ENCODE results near the gene PABPN1.

The PABPN1 gene

DNA sequence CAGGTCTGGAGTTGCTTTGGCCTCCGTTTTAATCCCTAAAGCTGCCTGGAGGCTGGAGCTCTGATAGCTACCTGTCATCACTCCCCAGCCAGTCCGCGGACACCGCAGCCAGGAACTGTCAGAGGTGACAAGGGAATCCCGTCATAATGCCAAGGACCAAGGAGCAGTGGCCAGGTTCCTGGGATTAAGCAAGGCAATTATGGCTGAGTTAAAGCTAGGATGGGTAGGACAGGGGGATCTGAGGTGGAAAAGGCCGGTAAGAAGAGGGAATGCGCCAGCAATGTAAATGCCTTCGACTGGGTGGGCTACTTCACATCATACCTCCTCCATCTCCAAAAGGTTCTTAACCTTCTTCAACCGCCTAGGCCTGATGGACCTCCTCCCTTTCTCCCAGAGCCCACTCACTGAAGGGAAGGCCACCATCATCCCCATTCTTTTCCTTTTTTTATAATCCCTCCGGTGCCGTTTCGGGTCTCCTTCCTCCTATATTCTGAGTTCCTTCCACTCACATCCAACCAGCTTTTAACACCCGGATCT, 20.5 kb upstream of the PABPN1 start:
- intact Hi-C loops (cut with DNase I), result loop anchor here (1.0 kb wide), 1 partner anchor 14 kb away; the partner anchor contains the start of gene HOMEZ
- peak in 2 of 10 donors; percentile 22 to 85 for DNase-seq

DNA sequence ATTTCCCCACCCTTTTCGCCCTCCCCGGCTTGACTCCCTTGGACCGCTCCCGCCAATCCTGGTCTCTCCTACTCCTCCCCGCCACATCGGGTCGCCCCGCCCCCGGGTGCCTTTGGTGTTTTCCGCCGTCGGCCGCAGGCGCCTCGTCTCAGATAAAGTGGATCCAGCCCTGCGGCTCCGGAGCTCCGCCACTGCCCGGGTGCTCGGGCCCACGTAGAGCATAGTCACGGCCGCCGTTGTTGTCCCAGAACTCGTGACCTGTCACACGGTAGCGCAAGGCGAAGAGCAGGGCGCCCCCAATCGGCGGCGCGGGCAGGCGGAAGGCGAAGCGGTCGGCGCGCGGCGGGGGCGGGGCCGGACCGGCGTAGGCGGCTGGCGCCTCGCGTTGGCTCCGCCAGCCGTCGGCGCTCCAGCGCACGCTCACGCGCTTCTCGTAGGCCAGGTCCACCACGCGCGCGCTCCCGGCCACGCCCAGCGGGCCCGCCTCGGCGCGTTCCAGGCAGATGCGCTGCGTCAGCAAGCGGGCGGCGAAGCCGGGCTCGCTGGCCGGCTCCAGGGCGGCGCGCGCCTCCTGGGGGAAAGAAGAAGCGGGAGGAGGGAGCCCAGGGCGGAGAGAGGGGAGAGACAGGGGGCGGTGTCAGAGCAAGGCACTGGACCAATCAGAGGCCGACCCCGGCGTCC, 19.8 kb upstream of the PABPN1 start:
- intact Hi-C loops (cut with DNase I), result loop anchor here (1.0 kb wide), 1 partner anchor 15 kb away; the partner anchor contains the start of gene HOMEZ
- peak; percentile 94 to 100 (median 96) for DNase-seq

DNA sequence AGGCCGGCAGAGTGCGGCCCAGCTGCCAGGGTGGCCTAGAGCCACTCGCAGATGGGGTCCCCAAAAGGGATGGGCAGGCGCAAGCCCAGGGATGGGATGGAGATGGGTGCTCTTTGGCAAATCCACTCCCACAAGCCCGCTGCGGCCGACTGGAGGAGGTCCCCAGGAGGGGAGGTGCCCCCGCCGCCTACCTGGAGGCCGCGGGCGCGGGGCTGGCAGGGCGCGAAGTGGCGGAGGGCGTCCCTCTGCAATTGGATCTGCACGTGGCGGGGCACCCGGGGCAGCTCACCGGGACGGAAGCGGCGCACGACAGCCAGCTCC, 19.3 kb upstream of the PABPN1 start:
- intact Hi-C loops (cut with DNase I), result loop anchor here (1.0 kb wide), 1 partner anchor 16 kb away; the partner anchor contains the start of gene HOMEZ

DNA sequence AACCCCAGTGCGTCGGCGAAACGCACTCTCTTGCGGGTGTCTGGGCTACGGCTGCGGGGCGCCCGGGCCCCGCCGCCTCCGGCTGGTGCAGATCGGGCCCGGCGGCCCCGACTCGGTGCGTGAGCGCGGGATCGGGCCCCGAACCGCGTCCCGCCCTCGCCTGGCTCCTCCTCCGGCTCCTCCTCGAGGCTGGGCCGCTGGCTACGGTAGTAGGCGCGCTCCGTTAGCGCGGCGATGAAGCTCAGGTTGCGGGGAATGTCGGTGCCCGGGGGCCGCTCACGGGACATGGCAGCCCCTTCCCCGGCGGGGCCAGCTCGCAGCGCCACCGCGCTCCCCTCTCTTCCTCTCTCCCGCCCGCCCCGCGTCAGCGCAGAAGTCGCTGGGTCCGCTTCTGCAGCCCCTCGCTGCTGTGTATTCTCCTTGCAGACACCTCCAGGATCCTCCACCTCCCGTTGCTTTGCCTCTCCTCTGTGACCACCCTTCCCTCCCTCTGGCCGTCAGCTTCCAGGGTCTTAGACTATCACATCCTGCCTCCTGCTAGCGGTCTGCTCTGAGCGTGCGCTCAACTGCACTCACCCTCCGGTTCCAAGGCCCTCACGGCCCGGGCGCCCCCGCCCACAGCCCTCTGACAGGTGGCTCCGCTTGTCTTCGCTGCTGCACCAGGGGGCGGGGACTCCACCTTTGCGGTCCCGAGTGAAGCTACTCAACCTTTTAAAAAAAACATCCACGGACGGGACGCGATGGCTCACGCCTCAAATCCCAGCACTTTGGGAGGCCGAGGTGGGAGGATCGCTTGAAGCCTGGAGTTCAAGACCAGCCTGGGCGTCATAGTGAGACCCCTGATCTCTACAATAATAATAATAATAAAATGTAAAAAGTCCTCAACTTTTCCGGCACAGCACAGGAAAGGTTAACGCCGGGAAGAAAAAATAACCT, 18.7 kb upstream of the PABPN1 start, which contains the start of gene PPP1R3E:
Gene PPP1R3E, minus strand, starts transcription at position 570 of the 936 bp plus-strand sequence. Its CDS starts 283 bp downstream, at position 287.
- intact Hi-C loops (cut with DNase I), result no loop called here
- DNase-seq, result peak; percentile 44 to 95 (median 67)

More for the DNA sequence above, 19.3 kb upstream of the PABPN1 start:
- DNase-seq, result no peak

DNA sequence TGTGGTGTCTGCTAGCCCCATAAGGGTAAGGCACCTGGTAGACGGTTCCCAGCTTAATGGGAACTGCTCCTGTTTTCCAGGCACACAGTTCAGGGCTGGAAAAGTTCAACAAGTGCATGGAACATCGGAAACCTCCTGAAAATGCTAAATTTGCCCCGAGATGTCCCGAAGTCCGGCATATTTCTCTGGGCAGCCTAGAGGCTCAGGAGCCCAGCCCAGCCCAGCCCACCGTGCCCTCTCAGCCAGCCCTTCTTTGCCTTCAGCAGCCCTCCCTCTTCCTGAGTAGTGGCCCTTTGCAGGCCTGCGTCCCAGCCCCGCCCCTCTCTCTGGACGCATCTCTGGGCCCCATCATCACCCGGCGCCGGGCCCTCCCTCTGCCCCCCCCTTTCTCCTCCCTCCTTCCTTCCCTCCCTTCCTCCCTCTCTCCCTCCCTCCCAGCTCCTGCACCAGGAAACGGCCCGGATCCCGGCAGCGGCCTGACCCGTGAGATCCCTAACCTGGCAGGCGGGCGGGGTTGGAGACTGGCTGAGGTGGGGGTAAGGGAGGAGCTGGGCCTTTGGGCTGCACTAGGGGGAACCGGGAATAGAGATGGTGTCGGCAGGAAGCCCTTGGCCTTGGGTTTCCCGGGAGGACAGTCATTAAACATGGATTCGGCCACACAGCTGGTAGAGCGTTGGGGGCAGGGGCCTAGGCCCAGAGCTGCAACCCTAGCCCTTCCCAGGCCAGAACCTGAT, 14.7 kb upstream of the PABPN1 start, which contains the start of gene BCL2L2:
Gene BCL2L2, plus strand, starts transcription at position 422 of the 734 bp plus-strand sequence. CDS start 935 bp downstream, outside the sequence.
- DNase-seq, result peak; percentile 84 to 98 (median 90)
- intact Hi-C loops (cut with DNase I), result loop anchor here (1.0 kb wide), 1 partner anchor 14 kb away; no protein-coding TSS in a partner anchor

DNA sequence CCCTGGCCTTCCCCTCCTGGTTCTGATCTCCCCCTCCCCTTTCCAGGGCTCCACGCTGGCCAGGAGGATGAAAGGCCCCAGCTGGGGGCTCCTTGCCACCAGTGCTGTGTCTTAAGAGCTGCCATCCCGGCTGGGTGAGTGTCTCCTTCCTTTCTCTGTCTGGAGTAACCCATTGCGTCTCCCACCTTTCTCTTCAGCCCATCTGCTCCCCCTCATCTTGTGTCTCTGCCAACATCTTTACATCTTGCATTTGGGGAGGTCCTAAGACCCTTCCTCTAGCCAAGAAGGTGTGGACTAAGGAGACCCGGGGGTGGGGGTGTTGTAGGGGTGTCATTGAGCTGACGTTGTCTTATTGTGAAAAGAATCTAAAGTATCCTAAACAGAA, 14.1 kb upstream of the PABPN1 start:
- DNase-seq, result no peak
- intact Hi-C loops (cut with DNase I), result no loop called here

DNA sequence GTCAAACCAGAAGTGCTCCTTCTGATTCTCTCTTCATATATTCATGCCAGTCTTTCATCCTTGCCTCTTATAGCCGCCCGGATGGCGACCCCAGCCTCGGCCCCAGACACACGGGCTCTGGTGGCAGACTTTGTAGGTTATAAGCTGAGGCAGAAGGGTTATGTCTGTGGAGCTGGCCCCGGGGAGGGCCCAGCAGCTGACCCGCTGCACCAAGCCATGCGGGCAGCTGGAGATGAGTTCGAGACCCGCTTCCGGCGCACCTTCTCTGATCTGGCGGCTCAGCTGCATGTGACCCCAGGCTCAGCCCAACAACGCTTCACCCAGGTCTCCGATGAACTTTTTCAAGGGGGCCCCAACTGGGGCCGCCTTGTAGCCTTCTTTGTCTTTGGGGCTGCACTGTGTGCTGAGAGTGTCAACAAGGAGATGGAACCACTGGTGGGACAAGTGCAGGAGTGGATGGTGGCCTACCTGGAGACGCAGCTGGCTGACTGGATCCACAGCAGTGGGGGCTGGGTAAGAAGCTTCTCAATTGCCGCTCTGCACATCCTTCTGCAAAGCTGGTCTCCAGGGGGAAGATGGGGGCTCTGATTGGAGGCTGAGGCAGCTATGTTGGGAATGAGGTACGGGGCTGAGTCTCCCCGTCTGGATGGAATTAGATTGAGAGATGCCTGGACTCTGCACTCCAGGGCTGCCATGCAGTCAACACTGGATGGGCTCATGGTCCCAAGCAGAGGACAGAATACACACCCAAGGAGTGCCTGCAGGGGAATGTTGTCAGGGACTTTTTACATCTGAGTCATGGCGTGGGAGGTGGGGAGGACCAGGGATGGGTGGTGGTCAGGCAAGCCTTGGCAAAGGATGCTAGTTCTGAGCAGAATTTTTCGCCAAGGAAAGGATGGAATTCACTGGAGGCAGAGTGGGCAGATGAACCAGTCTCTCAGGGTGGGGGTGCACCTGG, 13.3 kb upstream of the PABPN1 start:
- intact Hi-C loops (cut with DNase I), result no loop called here
- peak in 1 of 10 donors; percentile 83 for DNase-seq

DNA sequence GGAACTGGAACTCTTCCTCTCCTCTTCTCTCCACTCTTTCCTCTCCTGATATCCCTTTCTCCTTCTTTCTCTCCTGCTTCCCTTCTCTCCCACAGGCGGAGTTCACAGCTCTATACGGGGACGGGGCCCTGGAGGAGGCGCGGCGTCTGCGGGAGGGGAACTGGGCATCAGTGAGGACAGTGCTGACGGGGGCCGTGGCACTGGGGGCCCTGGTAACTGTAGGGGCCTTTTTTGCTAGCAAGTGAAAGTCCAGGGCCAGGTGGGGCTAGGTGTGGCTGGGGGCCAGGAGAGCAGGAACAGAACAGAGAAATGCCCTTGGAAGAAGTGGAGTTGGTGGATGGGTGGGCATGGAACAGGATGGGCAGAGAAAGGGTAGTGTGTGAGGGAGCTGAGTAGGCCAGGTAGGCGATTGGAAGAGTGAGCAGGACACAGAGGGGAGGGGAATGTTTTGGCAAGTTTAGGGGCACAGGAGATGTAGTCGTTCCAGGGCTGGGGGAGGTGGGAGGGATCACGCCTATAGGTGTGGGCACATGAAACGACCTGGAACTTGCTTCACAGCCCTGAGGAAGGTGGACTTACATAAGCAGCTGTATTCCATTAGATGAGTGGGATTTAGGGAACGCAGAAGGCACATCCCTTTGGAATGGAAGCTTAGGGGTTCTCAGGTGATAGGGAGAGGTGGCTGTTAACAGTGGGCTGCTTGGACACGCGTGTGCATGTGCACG, 12.4 kb upstream of the PABPN1 start:
- intact Hi-C loops (cut with DNase I), result no loop called here
- DNase-seq, result peak in 1 of 10 donors; percentile 54

DNA sequence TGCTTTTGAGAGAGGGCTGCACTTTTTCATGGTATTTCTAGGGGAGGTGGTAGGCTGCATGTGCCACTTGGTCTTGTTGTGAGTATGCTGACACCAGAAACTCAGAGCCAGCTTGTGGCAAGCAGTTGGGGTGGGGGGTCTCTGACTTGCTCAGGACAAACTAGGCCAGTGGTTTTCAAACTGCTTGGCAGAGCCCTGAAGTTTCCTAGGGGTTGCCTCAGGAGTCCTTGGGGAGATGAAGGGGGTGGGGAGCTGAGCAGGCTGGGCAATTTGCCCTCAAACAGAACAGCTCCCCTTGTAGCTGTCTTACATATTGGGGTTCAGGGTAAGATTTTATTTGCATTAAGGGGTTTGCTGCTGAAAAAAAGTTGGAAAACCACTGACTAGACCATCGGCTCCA, 10.7 kb upstream of the PABPN1 start:
- peak in 1 of 10 donors; percentile 44 for DNase-seq
- intact Hi-C loops (cut with DNase I), result no loop called here

DNA sequence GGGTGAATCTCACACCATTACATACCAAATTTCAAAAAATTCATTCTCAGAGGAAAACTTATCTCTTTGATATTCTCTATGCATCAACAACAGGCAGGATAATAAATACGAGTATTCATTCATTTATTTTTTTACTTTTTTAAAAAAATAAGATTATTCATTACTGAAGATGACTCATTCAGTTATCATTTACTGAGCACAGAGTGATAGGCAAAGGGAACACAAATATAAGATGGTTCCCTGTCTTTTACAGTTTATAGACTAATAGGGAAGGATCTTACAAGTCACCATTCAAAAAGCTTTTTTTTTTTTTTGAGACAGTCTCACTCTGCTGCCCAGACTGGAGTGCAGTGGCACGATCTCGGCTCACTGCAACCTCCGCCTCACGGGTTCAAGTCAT, 5.0 kb upstream of the PABPN1 start:
- intact Hi-C loops (cut with DNase I), result no loop called here
- DNase-seq, result no peak

DNA sequence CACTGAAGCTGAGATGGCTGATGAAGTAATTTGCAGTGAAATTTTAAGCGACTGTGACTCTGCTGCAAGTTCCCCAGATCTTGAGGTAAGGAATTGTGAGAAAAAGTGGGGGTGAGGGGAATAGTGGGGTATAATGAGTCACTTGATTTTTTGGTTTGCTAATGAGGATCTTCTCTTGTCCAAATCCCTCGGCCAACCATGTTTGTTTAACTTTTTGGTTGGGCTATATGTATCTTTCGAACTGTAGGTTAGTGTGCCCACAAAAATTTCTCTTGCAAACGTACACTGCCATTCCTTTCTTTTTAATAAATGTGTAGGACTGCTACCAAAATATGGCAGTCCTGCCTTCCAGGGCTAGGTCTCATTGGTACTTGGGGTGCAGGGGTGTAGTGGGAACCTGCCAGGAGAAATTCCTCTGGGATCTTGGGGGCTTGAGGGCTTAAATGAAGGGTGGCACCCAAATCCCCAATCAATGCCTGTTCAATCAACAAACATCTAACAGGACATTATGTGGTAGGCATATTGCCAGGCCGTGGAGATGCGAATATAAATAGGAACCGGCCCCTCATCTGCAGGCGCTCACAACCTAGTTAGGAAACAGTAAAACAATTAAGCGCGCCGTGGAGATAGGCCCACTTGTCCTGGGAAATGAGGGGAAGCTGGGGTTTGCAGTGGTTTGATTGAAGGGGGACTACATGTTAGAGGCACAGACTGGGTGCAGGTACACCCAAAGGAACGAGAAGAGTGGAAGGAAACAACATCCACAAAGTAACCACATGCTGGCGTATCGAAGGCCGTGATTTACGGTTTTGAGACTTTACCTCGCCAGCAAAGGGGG, 1.3 kb upstream of the PABPN1 start:
- intact Hi-C loops (cut with DNase I), result loop anchor here (1.0 to 2.0 kb wide), 2 partner anchors 14 to 57 kb away; partner anchors contain the start of genes BCL2L2 and CMTM5

DNA sequence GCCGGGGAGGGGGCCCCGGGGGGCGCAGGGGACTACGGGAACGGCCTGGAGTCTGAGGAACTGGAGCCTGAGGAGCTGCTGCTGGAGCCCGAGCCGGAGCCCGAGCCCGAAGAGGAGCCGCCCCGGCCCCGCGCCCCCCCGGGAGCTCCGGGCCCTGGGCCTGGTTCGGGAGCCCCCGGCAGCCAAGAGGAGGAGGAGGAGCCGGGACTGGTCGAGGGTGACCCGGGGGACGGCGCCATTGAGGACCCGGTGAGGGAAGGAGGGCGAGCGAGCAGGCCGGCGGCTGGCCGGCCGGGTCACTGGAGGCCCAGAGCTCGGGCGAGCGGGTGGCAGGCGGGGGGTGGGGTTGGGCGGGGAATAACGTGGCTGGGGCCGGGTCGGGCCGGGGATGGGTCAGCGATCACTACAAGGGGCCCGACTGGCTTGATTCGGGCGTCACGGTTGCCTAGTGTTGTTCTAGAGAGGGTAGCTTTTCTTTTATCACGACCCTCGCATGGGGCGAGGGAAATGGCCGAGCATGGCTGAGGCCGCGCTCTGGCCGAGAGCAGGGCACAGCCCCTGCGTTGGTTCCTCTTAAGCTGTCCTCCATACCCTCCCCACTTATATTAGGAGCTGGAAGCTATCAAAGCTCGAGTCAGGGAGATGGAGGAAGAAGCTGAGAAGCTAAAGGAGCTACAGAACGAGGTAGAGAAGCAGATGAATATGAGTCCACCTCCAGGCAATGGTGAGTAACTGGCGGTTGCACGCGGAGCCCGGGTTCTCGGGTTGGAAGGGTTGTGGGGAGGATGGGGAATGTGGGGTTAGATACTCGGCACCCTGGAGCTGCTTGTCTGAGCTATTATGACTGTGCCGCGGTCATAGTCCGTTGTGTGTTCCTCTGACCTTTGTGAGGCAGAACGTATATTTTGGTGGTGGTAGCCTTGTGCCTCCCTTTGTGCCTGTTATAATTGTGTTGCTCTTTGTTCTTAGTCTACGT, 603 bp downstream of the PABPN1 start:
- intact Hi-C loops (cut with DNase I), result loop anchor here (2.0 kb wide), 1 partner anchor 55 kb away; the partner anchor contains the start of gene CMTM5
- DNase-seq, result peak in 3 of 10 donors; percentile 29 to 88 (median 49)

More for the DNA sequence above, 1.3 kb upstream of the PABPN1 start:
- no peak for DNase-seq

DNA sequence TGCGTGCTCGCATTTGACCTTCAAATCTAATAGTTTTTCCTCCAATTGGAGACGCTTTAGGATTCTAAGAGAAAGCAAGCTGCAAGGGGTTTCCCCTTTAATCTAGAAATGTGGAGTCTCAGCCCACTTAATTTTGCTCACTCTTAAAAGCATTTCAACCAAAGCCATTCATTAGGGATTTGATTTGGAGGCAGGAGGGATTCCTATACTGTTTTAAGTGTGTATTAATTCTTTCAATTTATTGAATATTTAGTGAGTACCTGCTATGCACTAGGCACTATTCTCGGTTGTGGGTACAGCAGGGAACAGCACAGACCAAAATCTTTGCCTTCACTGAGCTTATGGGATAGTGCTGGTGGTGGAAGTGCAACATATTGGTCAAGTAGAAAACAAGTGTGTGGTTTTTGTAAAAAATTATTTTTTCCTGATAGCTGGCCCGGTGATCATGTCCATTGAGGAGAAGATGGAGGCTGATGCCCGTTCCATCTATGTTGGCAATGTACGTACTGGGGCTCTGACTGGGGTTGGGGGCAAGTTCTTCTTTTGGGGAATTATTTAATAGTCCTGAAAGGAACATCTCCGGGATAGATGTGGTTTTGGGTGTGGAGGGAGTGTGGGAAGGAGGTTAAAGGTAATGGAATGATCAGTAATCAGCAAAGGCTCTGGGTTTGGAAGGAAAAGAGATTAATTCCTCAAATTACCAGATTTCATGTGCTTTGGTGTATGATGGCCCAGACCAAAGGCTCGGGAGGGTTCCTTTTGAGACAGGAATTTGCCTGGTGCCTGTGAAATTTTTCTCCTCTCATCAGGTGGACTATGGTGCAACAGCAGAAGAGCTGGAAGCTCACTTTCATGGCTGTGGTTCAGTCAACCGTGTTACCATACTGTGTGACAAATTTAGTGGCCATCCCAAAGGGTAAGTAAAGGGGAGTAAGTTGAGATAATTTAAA, 1.6 kb downstream of the PABPN1 start:
- intact Hi-C loops (cut with DNase I), result no loop called here
- DNase-seq, result no peak

DNA sequence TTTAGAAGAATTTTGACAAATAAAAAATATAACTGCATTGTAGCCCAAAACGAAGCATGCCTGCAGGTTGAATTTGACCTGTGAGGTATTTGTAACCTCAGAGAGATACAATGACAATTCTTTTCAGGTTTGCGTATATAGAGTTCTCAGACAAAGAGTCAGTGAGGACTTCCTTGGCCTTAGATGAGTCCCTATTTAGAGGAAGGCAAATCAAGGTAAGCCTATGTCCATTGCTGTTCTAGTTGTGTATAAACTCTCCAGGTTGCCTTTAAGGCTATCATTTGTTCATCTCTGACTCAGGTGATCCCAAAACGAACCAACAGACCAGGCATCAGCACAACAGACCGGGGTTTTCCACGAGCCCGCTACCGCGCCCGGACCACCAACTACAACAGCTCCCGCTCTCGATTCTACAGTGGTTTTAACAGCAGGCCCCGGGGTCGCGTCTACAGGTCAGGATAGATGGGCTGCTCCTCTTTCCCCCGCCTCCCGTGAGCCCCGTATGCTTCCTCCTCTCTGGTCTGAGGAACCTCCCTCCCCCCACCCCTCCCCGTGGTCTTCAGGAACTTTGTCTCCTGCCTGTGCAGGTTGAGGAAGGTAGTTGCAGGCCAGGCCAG, 2.7 kb downstream of the PABPN1 start:
- intact Hi-C loops (cut with DNase I), result no loop called here
- no peak for DNase-seq

DNA sequence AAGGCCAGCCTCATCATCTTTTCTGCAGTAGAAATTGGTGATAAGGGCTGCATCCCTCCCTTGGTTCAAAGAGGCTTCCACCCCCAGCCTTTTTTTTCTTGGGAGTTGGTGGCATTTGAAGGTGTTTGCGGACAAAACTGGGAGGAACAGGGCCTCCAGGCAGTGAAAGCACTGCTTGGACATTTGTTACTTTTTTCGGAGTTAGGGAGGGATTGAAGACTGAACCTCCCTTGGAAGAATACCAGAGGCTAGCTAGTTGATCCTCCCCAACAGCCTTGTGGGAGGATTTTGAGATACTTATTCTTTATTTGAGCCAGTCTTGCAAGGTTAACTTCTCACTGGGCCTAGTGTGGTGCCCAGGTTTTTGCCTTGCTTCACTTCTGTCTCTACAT, 3.2 kb downstream of the PABPN1 start:
- intact Hi-C loops (cut with DNase I), result no loop called here
- DNase-seq, result no peak
